ENCODE measurements around the gene TCTA. TPM values are rescaled to one million over a fixed set of nuclear protein-coding genes. Genes with fewer than 3 reads are reported as not detected.
A peak's percentile ranks its signal among the peaks of the same experiment; 100 is the strongest.

The TCTA gene
- total and polyA plus RNA-seq, 2 donors (not counting 3 experiments of a cell fraction or from before 2014, with no cell fraction given) = 21.9 to 32.3 TPM

DNA sequence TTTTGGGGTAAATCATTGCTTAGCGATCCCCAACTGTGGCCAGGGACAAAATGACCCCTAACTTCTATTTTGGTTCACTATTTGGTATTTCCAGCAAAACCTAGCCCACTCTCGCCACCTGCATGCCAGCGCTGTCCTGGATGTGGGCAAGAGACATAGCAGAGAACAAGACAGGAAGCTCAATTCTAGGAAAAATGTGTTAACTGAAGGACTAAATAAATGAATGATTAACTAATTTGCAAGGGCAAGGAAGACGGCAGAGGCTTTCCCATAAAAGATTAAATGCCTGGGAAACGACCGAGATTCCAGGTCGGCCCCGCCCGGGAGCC, 16.5 kb downstream of the TCTA start:
- Histone ChIP-seq H3K36me3 (ENCODE audit: control insufficient read depth in 2 of 2, extremely low read depth in 1 of 2, insufficient read depth in 2 of 2, low read length in 2 of 2) (peaks cover 0 to 14% of the 10 kb centered on the region in 2 experiments), H3K9me3 (replicated peaks; ENCODE audit: control insufficient read depth, insufficient read depth, low read length) (no peaks in the 10 kb centered on the region), H3K27me3 (ENCODE audit: control insufficient read depth in 2 of 2, insufficient read depth in 2 of 2, low read length in 2 of 2) (no peaks in the 10 kb centered on the region), H4K20me1 (replicated peaks; ENCODE audit: control insufficient read depth, extremely low read depth, insufficient read depth, low read length) (no peaks in the 10 kb centered on the region), H3K4me1 (ENCODE audit: control insufficient read depth, extremely low read depth, insufficient read depth, low read length) (peaks cover 3% of the 10 kb centered on the region), H3K27ac (ENCODE audit: insufficient read depth, low read depth, low read length) (no peak overlapping the region), H3K4me2 (ENCODE audit: insufficient read depth, low read length) (peak overlapping the region; percentile 92), H2AFZ (ENCODE audit: low read depth, low read length) (peak overlapping the region; percentile 87), H3K4me3 (replicated peaks in 1 of 3; ENCODE audit: insufficient read depth in 1 of 3, low read depth in 1 of 3, low read length in 3 of 3) (peak overlapping the region in 2 of 3 experiments; percentile 75 to 92), H3K9me1 (replicated peaks; ENCODE audit: control insufficient read depth, extremely low read depth, insufficient read depth, low read length) (no peaks in the 10 kb centered on the region), H3K9ac (replicated peaks; ENCODE audit: extremely low read depth, insufficient read depth, low read length) (peak overlapping the region; percentile 69), H3K79me2 (ENCODE audit: control insufficient read depth, insufficient read depth, low read length) (no peaks in the 10 kb centered on the region)
- intact Hi-C loops (cut with micrococcal nuclease) (loop anchor here (1.0 to 5.0 kb wide), 4 partner anchors 16 to 336 kb away; partner anchors contain the start of genes DAG1, QRICH1, TCTA and USP4), dilution Hi-C loops (cut with MboI; ENCODE audit: extremely low pct_ligation_motif_present, low sequenced_read_pairs) (no loop called here)
- CTCF ChIA-PET = interaction anchor here (0.7 to 1.8 kb wide), 11 partner anchors 9 to 308 kb away, joined by 3 to 13 read pairs (median 3); partner anchors contain the start of genes RHOA, TCTA and USP4
- POLR2A ChIA-PET = interaction anchor here (0.9 to 1.5 kb wide), 2 partner anchors 17 to 70 kb away, joined by 9 to 10 read pairs; partner anchors contain the start of genes RHOA and TCTA
- TF ChIP-seq, protein P1, sequence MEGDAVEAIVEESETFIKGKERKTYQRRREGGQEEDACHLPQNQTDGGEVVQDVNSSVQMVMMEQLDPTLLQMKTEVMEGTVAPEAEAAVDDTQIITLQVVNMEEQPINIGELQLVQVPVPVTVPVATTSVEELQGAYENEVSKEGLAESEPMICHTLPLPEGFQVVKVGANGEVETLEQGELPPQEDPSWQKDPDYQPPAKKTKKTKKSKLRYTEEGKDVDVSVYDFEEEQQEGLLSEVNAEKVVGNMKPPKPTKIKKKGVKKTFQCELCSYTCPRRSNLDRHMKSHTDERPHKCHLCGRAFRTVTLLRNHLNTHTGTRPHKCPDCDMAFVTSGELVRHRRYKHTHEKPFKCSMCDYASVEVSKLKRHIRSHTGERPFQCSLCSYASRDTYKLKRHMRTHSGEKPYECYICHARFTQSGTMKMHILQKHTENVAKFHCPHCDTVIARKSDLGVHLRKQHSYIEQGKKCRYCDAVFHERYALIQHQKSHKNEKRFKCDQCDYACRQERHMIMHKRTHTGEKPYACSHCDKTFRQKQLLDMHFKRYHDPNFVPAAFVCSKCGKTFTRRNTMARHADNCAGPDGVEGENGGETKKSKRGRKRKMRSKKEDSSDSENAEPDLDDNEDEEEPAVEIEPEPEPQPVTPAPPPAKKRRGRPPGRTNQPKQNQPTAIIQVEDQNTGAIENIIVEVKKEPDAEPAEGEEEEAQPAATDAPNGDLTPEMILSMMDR (IDR thresholded peaks at IDR 0.05; ENCODE audit: extremely low read depth in 1 of 2, insufficient read depth in 1 of 2, low read depth in 1 of 2, low read length in 2 of 2) = no peak
- TF ChIP-seq, protein P2, sequence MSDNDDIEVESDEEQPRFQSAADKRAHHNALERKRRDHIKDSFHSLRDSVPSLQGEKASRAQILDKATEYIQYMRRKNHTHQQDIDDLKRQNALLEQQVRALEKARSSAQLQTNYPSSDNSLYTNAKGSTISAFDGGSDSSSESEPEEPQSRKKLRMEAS (IDR thresholded peaks at IDR 0.05; ENCODE audit: insufficient read depth, insufficient read length) = no peak
- no peak for TF ChIP-seq EZH2 (IDR thresholded peaks at IDR 0.05; ENCODE audit: borderline replicate concordance, low read depth, low read length, severe bottlenecking)
- TF ChIP-seq POLR2AphosphoS5 (IDR thresholded peaks at IDR 0.05; ENCODE audit: insufficient read depth, low read depth, low read length) = no peak
- TF ChIP-seq MYC (IDR thresholded peaks at IDR 0.05; ENCODE audit: low read depth, low read length) = no peak
- no peak for TF ChIP-seq POLR2A (IDR thresholded peaks at IDR 0.05; ENCODE audit: low read depth, low read length)
- TF ChIP-seq FOS (IDR thresholded peaks at IDR 0.05; ENCODE audit: borderline replicate concordance, insufficient read depth, low read length) = no peak
- no peak for TF ChIP-seq JUN (IDR thresholded peaks at IDR 0.05; ENCODE audit: borderline replicate concordance, insufficient read depth, insufficient read length, low read depth)
- TF ChIP-seq GATA2 (IDR thresholded peaks at IDR 0.05; ENCODE audit: insufficient read depth, insufficient read length, low read depth, low read length) = no peak
- no peak for DNase-seq (ENCODE audit: low read depth, low spot score)
- FAIRE-seq = no peak
- TSS peak; percentile 52 for BruUV-seq (replicated peaks)

All from endothelial cell of umbilical vein (primary cell).